Spleen (tissue), 11 donors: Measurements from ENCODE around the gene TPRX1. TPM values are rescaled to one million over a fixed set of nuclear protein-coding genes. Genes with fewer than 3 reads are reported as not detected.

Source experiments
- DNase-seq: peaks from one replicate; pipeline ENCODE4 v3.0.0-alpha.2; 2020
- H3K27ac ChIP-seq, 8 donors: fragments of 200-600 bp; sonication (generic) in 7 of 8; 1 replicate in 4 of 8; 2 replicates in 4 of 8; pipeline versions ENCODE4 v1.5.0 to v1.8.0; 2016 to 2021; ENCODE audit warnings: inconsistent platforms in 4 of 8, mild to moderate bottlenecking in 4 of 8, moderate library complexity in 1 of 8
- H3K27me3 ChIP-seq, 7 donors: fragments of 200-600 bp; sonication (generic) in 6 of 7; replicated peaks in 1 of 7; 1 replicate in 4 of 7; 2 replicates in 3 of 7; pipeline versions ENCODE4 v1.5.0 to v1.8.0; 2016 to 2021; ENCODE audit warnings: inconsistent platforms in 3 of 7, mild to moderate bottlenecking in 1 of 7
- H3K36me3 ChIP-seq, 6 donors: fragments of 200-600 bp; sonication (generic) in 5 of 6; 1 replicate in 4 of 6; 2 replicates in 2 of 6; pipeline versions ENCODE4 v1.5.0 to v1.8.0; 2016 to 2021; ENCODE audit warnings: inconsistent platforms in 2 of 6
- H3K4me1 ChIP-seq, 6 donors: fragments of 200-600 bp; sonication (generic) in 5 of 6; 1 replicate in 3 of 6; 2 replicates in 3 of 6; pipeline versions ENCODE4 v1.5.0 to v1.8.0; 2016 to 2021; ENCODE audit warnings: inconsistent platforms in 3 of 6
- H3K4me3 ChIP-seq, 8 donors: fragments of 200-600 bp; sonication (generic) in 7 of 8; 1 replicate in 4 of 8; 2 replicates in 4 of 8; pipeline versions ENCODE4 v1.5.0 to v1.8.0; 2016 to 2021; ENCODE audit warnings: inconsistent platforms in 4 of 8, mild to moderate bottlenecking in 4 of 8, moderate library complexity in 2 of 8
- H3K9me3 ChIP-seq, 8 donors: fragments of 200-600 bp; sonication (generic) in 7 of 8; 1 replicate in 4 of 8; 2 replicates in 4 of 8; pipeline versions ENCODE4 v1.5.0 to v1.8.0; 2016 to 2021; ENCODE audit warnings: inconsistent platforms in 4 of 8
- CTCF ChIP-seq, 11 experiments: fragments of 200-600 bp in 7 of 11; fragments of 450-650 bp in 4 of 11; sonication (generic) in 4 of 11; IDR thresholded peaks in 8 of 11; conservative IDR thresholded peaks in 3 of 11; 1 replicate in 7 of 11; 2 replicates in 4 of 11; pipeline versions ENCODE4 v1.4.0 to v1.8.0; 2016 to 2021; ENCODE audit warnings: antibody characterized with exemption in 11 of 11, inconsistent platforms in 4 of 11, mild to moderate bottlenecking in 1 of 11
- POLR2A ChIP-seq, 3 donors: fragments of 450-650 bp; IDR thresholded peaks; one replicate each; pipeline ENCODE4 v1.5.1; 2017; ENCODE audit warnings: antibody characterized with exemption in 3 of 3, mild to moderate bottlenecking in 1 of 3
- POLR2AphosphoS5 ChIP-seq, 3 donors: sonication (generic); formaldehyde crosslinking; IDR thresholded peaks; one replicate each; pipeline ENCODE4 v1.5.1; 2017; ENCODE audit warnings: antibody characterized with exemption in 3 of 3
- WGBS, 5 donors: extraction: QIAGEN DNeasy Blood & Tissue Kit in 3 of 5; methylation state at CpG; one replicate each; pipeline versions ENCODE4 v1.1.5 to v1.1.7; 2013 to 2018; 5-methylcytosine and 5-hydroxymethylcytosine counted together
- intact Hi-C: fragments of 100-400 bp; cut with DNase I; formaldehyde crosslinking; loops from one replicate; pipeline ENCODE4 v1.15.0; 2023; ENCODE audit warnings: low total_unique reads
- polyA plus RNA-seq, 3 donors: library from polyadenylated mRNA; stranded (reverse); fragments of 200-250 nt; gene quantifications; one replicate each; pipeline ENCODE4 v1.2.1, GENCODE V29; 2013
- small RNA-seq, 4 donors: library from RNA; depleted of rRNA; stranded (forward); fragments of <200 nt; gene quantifications; one replicate each; pipeline ENCODE3, GENCODE V24; 2016
- total RNA-seq, 7 donors: library from RNA; depleted of rRNA in 3 of 7; stranded (reverse); fragments of >200 nt in 3 of 7; fragmentation: NEBNext Ultra II Directional in 4 of 7; extraction: Animal tissue kit (Norgen Biotek cat#: 25700) in 4 of 7; gene quantifications; one replicate each; pipeline versions ENCODE4 v1.1.0 to v1.2.1, GENCODE V29; 2016 to 2021
- donor health status: healthy with polysubstance abuse.
- donor health status: DM: no; HTN: no; CAD: no; lungs with moderate emphysema.
- donor health status: DM: no; HTN: no; CAD: no.
- donor health status: Bipolar disorder and iron deficiency.
- donor health status: healthy.
- donor health status: DM: no; HTN: no; CAD: no.
- donor health status: DM: yes; HTN: yes; CAD: no.

TPRX1 gene
- total and polyA plus RNA-seq, 10 donors = not detected

- H3K27ac ChIP-seq = no peak overlapping the region
- H3K27me3 ChIP-seq = no peaks in the 10 kb centered on the region
- no peak for DNase-seq
- H3K9me3 ChIP-seq = peaks cover 0 to 7% (median 2%) of the 10 kb centered on the region in 8 donors
- intact Hi-C loops = no loop called here
- peaks cover 0 to 97% (median 80%) of the 10 kb centered on the region in 6 donors for H3K36me3 ChIP-seq
- 93 to 96% (median 96%) methylated on average over 24 to 28 of the region's 28 CpGs for WGBS, 5 donors
- peak in 1 of 3 donors; percentile 63 for TF ChIP-seq POLR2AphosphoS5 (IDR thresholded peaks at IDR 0.05)
- no peak for TF ChIP-seq POLR2A (IDR thresholded peaks at IDR 0.05)
- no peak overlapping the region for H3K4me3 ChIP-seq
- peaks cover 0 to 13% (median 0%) of the 10 kb centered on the region in 6 donors for H3K4me1 ChIP-seq
These were observed 48.4 kb downstream of the TPRX1 start for GRCh38 chr19:47755762-47756626.

- no peak for DNase-seq
- TF ChIP-seq POLR2AphosphoS5 (IDR thresholded peaks at IDR 0.05) = peak in 1 of 3 donors; percentile 1
- TF ChIP-seq CTCF (IDR thresholded peaks at IDR 0.05 in 8 of 11, conservative IDR thresholded peaks at IDR 0.05 in 3 of 11) = no peak
- TF ChIP-seq POLR2A (IDR thresholded peaks at IDR 0.05) = no peak
- Histone ChIP-seq H3K27me3 (no peaks in the 10 kb centered on the region), H3K4me1 (peaks cover 0 to 7% (median 0%) of the 10 kb centered on the region in 6 donors), H3K4me3 (no peak overlapping the region), H3K36me3 (peaks cover 6 to 100% (median 88%) of the 10 kb centered on the region in 6 donors), H3K9me3 (peaks cover 0 to 7% (median 2%) of the 10 kb centered on the region in 8 donors), H3K27ac (no peak overlapping the region)
- intact Hi-C loops = no loop called here
- 85 to 95% (median 91%) methylated on average over 19 to 36 of the region's 36 CpGs for WGBS, 5 donors
These were observed 49.1 kb downstream of the TPRX1 start for GRCh38 chr19:47755065-47755761.

- H3K36me3 ChIP-seq = peaks cover 10 to 100% (median 96%) of the 10 kb centered on the region in 6 donors
These were observed 49.9 kb downstream of the TPRX1 start for GRCh38 chr19:47754206-47755064.

GRCh38 chr19:47752440-47753211 lies 51.7 kb downstream of the TPRX1 start:
- peaks cover 9 to 28% (median 21%) of the 10 kb centered on the region in 6 donors for H3K4me1 ChIP-seq
- H3K36me3 ChIP-seq = peaks cover 10 to 100% (median 98%) of the 10 kb centered on the region in 6 donors
- DNase-seq = no peak
- H3K27me3 ChIP-seq = no peaks in the 10 kb centered on the region
- TF ChIP-seq POLR2A (IDR thresholded peaks at IDR 0.05) (no peak), POLR2AphosphoS5 (IDR thresholded peaks at IDR 0.05) (peak in 1 of 3 donors; percentile 53), CTCF (IDR thresholded peaks at IDR 0.05 in 8 of 11, conservative IDR thresholded peaks at IDR 0.05 in 3 of 11) (no peak)
- H3K4me3 ChIP-seq = no peak overlapping the region
- 79 to 85% (median 83%) methylated on average over 18 to 27 of the region's 27 CpGs for WGBS, 5 donors
- intact Hi-C loops = no loop called here
- H3K9me3 ChIP-seq = no peaks in the 10 kb centered on the region
- H3K27ac ChIP-seq = no peak overlapping the region

More at GRCh38 chr19:47754206-47755064, 49.9 kb downstream of the TPRX1 start:
- intact Hi-C loops = no loop called here
- H3K9me3 ChIP-seq = peaks cover 0 to 7% (median 2%) of the 10 kb centered on the region in 8 donors
- TF ChIP-seq POLR2AphosphoS5 (IDR thresholded peaks at IDR 0.05) = peak in 1 of 3 donors; percentile 62
- no peak for TF ChIP-seq POLR2A (IDR thresholded peaks at IDR 0.05)
- peaks cover 0 to 9% (median 5%) of the 10 kb centered on the region in 6 donors for H3K4me1 ChIP-seq
- H3K4me3 ChIP-seq = no peak overlapping the region
- 88 to 90% (median 90%) methylated on average over 11 to 37 of the region's 37 CpGs for WGBS, 5 donors
- no peak overlapping the region for H3K27ac ChIP-seq
- no peaks in the 10 kb centered on the region for H3K27me3 ChIP-seq
- no peak for DNase-seq

Small RNAs within 50 kb of the gene (small RNA-seq; reads per million reads assigned to genes)
- gene AC008745.1 (0 reads per million in 4 donors), gene SNORD23 (0 reads per million in 4 donors)

Other genes with a start within 250 kb of the TPRX1 start
- gene ZNF541, start 231.4 kb downstream of the TPRX1 start, total RNA-seq = 1 to 10 TPM in 1 of 7 donors, under 1 TPM in 6; 0.34 to 1.2 (median 0.42) TPM
- gene ZNF541, start 231.4 kb downstream of the TPRX1 start, polyA plus RNA-seq = under 1 TPM; 0.20 to 0.70 (median 0.50) TPM
- gene BICRA, start 195.4 kb downstream of the TPRX1 start, total RNA-seq = 10 to 100 TPM; 10.9 to 21.8 (median 20.1) TPM
- 10 to 100 TPM in 1 of 3 donors, 1 to 10 TPM in 2; 2.2 to 10.2 (median 5.1) TPM for gene BICRA, start 195.4 kb downstream of the TPRX1 start, polyA plus RNA-seq
- 10 to 100 TPM; 48.9 to 87.7 (median 64.3) TPM for gene EHD2, start 91.1 kb downstream of the TPRX1 start, total RNA-seq
- gene EHD2, start 91.1 kb downstream of the TPRX1 start, polyA plus RNA-seq = 10 to 100 TPM in 2 of 3 donors, 1 to 10 TPM in 1; 6.9 to 18.4 (median 10.6) TPM
- 100 to 1,000 TPM; 280 to 442 (median 379) TPM for gene NOP53, start 59.0 kb downstream of the TPRX1 start, total RNA-seq
- 100 to 1,000 TPM; 709 to 858 (median 815) TPM for gene NOP53, start 59.0 kb downstream of the TPRX1 start, polyA plus RNA-seq
- gene SELENOW, start 25.8 kb downstream of the TPRX1 start, total RNA-seq = 100 to 1,000 TPM; 137 to 455 (median 301) TPM
- 100 to 1,000 TPM; 270 to 592 (median 358) TPM for gene SELENOW, start 25.8 kb downstream of the TPRX1 start, polyA plus RNA-seq
- gene CRX, start 17.4 kb upstream of the TPRX1 start, total RNA-seq = under 1 TPM in 1 of 7 donors, not detected in 6; 0.09 TPM
- gene CRX, start 17.4 kb upstream of the TPRX1 start, polyA plus RNA-seq = not detected
- gene TPRX2, start 54.7 kb upstream of the TPRX1 start, total RNA-seq = not detected
- gene TPRX2, start 54.7 kb upstream of the TPRX1 start, polyA plus RNA-seq = not detected
- gene SULT2A1, start 81.8 kb upstream of the TPRX1 start, total RNA-seq = under 1 TPM in 1 of 7 donors, not detected in 6; 0.19 TPM
- not detected for gene SULT2A1, start 81.8 kb upstream of the TPRX1 start, polyA plus RNA-seq
- gene BSPH1, start 187.6 kb upstream of the TPRX1 start, total RNA-seq = not detected
- gene BSPH1, start 187.6 kb upstream of the TPRX1 start, polyA plus RNA-seq = not detected
- not detected for gene ELSPBP1, start 190.1 kb upstream of the TPRX1 start, total RNA-seq
- gene ELSPBP1, start 190.1 kb upstream of the TPRX1 start, polyA plus RNA-seq = not detected
- gene CABP5, start 239.5 kb upstream of the TPRX1 start, total RNA-seq = 1 to 10 TPM in 1 of 7 donors, under 1 TPM in 4, not detected in 2; 0.28 to 1.3 (median 0.79) TPM
- under 1 TPM in 2 of 3 donors, not detected in 1; 0.10 to 0.24 TPM for gene CABP5, start 239.5 kb upstream of the TPRX1 start, polyA plus RNA-seq